B cell (primary cell): ENCODE data around the gene GRB10. TPM values are rescaled to one million over a fixed set of nuclear protein-coding genes. Genes with fewer than 3 reads are reported as not detected.

Source experiments
- ATAC-seq: fragments of 200-7000 bp; cut with Tn5 transposase; one replicate; pipeline ENCODE4 v1.10.0; 2021; ENCODE audit warnings: low read depth, mild to moderate bottlenecking, moderate number of reproducible peaks, moderate library complexity
- CTCF ChIA-PET: fragments of 350-600 bp; sonication (Branson Sonifier 250); formaldehyde crosslinking; loops from one replicate; lab custom pipeline; 2021; ENCODE audit warnings: antibody characterized with exemption, inconsistent platforms; lab: Charles Lee
- POLR2A ChIA-PET: fragments of 350-600 bp; sonication (Branson Sonifier 250); formaldehyde crosslinking; loops from one replicate; lab custom pipeline; 2021; ENCODE audit warnings: antibody characterized with exemption; lab: Charles Lee
- DNase-seq: peaks from one replicate; pipeline ENCODE4 v3.0.0; 2013
- H2AFZ ChIP-seq: 2 replicates; pipeline ENCODE4 v1.6.1; 2012; ENCODE audit warnings: mild to moderate bottlenecking, low read depth, low read length; ENCODE audit not compliant: insufficient read depth, poor library complexity, severe bottlenecking
- H3K27ac ChIP-seq, 2 donors: 1 replicate in 1 of 2; 2 replicates in 1 of 2; pipeline ENCODE4 v1.5.1; 2012 to 2013; ENCODE audit warnings: low read length in 2 of 2, mild to moderate bottlenecking in 2 of 2, moderate library complexity in 1 of 2
- H3K27me3 ChIP-seq, 4 experiments: fragments of 200-600 bp in 1 of 4; sonication (generic) in 1 of 4; replicated peaks in 1 of 4; 1 replicate in 2 of 4; 2 replicates in 2 of 4; pipeline versions ENCODE4 v1.6.1 to v1.7.0; 2013 to 2016; ENCODE audit warnings: low read length in 3 of 4, mild to moderate bottlenecking in 2 of 4, mixed read lengths in 1 of 4, moderate library complexity in 1 of 4; ENCODE audit not compliant: insufficient read depth in 4 of 4, control insufficient read depth in 3 of 4; ENCODE audit errors: control extremely low read depth in 1 of 4
- H3K36me3 ChIP-seq, 2 experiments: replicated peaks in 1 of 2; 1 replicate in 1 of 2; 2 replicates in 1 of 2; pipeline versions ENCODE4 v1.6.1 to v1.7.1; 2013; ENCODE audit warnings: low read length in 1 of 2; ENCODE audit not compliant: insufficient read depth in 2 of 2, control insufficient read depth in 1 of 2; ENCODE audit errors: control extremely low read depth in 1 of 2, extremely low read depth in 1 of 2
- H3K4me1 ChIP-seq, 2 donors: fragments of 200-600 bp in 1 of 2; sonication (generic) in 1 of 2; 1 replicate in 1 of 2; 2 replicates in 1 of 2; pipeline versions ENCODE4 v1.5.1 to v1.6.1; 2013 to 2017; ENCODE audit warnings: low read length in 2 of 2; ENCODE audit not compliant: control insufficient read depth in 2 of 2, insufficient read depth in 2 of 2
- H3K4me2 ChIP-seq: replicated peaks from 2 replicates; pipeline ENCODE3; 2012; ENCODE audit warnings: mild to moderate bottlenecking, low read depth, low read length; ENCODE audit not compliant: poor library complexity, severe bottlenecking
- H3K4me3 ChIP-seq, 5 experiments: fragments of 200-600 bp in 1 of 5; sonication (generic) in 1 of 5; 1 replicate in 3 of 5; 2 replicates in 2 of 5; pipeline versions ENCODE4 v1.5.1 to v1.7.0; 2011 to 2016; ENCODE audit warnings: low read length in 4 of 5, mild to moderate bottlenecking in 4 of 5, low read depth in 2 of 5, control low read depth in 1 of 5, moderate library complexity in 1 of 5; ENCODE audit not compliant: insufficient read depth in 1 of 5; ENCODE audit errors: control extremely low read depth in 1 of 5, extremely low read depth in 1 of 5
- H3K79me2 ChIP-seq: fragments of 200-600 bp; sonication (generic); one replicate; pipeline ENCODE4 v1.6.0; 2016; ENCODE audit warnings: low read length; ENCODE audit not compliant: control insufficient read depth, insufficient read depth
- H3K9ac ChIP-seq: fragments of 200-600 bp; sonication (generic); 2 replicates; pipeline ENCODE4 v1.6.1; 2017; ENCODE audit warnings: mild to moderate bottlenecking, low read length, moderate library complexity
- H3K9me3 ChIP-seq, 3 donors: one replicate each; pipeline versions ENCODE4 v1.6.1 to v1.7.1; 2013; ENCODE audit warnings: low read length in 2 of 3; ENCODE audit not compliant: control insufficient read depth in 2 of 3, insufficient read depth in 1 of 3; ENCODE audit errors: control extremely low read depth in 1 of 3
- H4K20me1 ChIP-seq: 2 replicates; pipeline ENCODE4 v1.6.0; 2012; ENCODE audit warnings: mild to moderate bottlenecking, low read length; ENCODE audit not compliant: insufficient read depth, control insufficient read depth, poor library complexity, severe bottlenecking
- H3K27ac Mint-ChIP-seq: one replicate; pipeline ENCODE4 v1.8.0; 2021; ENCODE audit warnings: mixed read lengths
- H3K27me3 Mint-ChIP-seq: one replicate; pipeline ENCODE4 v1.8.0; 2021; ENCODE audit warnings: mixed read lengths
- H3K4me1 Mint-ChIP-seq: one replicate; pipeline ENCODE4 v1.8.0; 2021; ENCODE audit warnings: mixed read lengths
- H3K4me3 Mint-ChIP-seq: one replicate; pipeline ENCODE4 v1.8.0; 2021; ENCODE audit warnings: mixed read lengths
- H3K9me3 Mint-ChIP-seq: one replicate; pipeline ENCODE4 v1.8.0; 2022; ENCODE audit warnings: mixed read lengths; ENCODE audit not compliant: insufficient read depth
- CTCF ChIP-seq: fragments of 200-600 bp; IDR thresholded peaks from one replicate; pipeline ENCODE4 v1.8.0; 2022; ENCODE audit warnings: antibody characterized with exemption, mild to moderate bottlenecking
- EZH2 ChIP-seq: IDR thresholded peaks from 2 replicates; pipeline ENCODE4 v1.6.1; 2012; ENCODE audit warnings: borderline replicate concordance, low read depth, mild to moderate bottlenecking, moderate library complexity, low read length; ENCODE audit not compliant: insufficient read depth, poor library complexity, severe bottlenecking
- WGBS: methylation state at CpG from one replicate; pipeline ENCODE4 v1.1.5; 2013; ENCODE audit warnings: missing lambda C conversion rate; ENCODE audit not compliant: insufficient coverage; 5-methylcytosine and 5-hydroxymethylcytosine counted together
- intact Hi-C: fragments of 100-400 bp; cut with micrococcal nuclease; formaldehyde crosslinking; loops from one replicate; pipeline ENCODE4 v1.10.0; 2022
- polyA plus RNA-seq: library from polyadenylated mRNA; depleted of rRNA; stranded (reverse); fragments of >200 nt; gene quantifications from 2 replicates; pipeline ENCODE4 v1.2.3, GENCODE V29; 2012
- total RNA-seq, 2 donors: library from RNA; stranded (reverse); fragments of 120-200 nt in 1 of 2; gene quantifications; 1 replicate in 1 of 2; 2 replicates in 1 of 2; pipeline versions ENCODE4 v1.2.3 to v1.2.4, GENCODE V29; 2013 to 2022

Gene GRB10
- total and polyA plus RNA-seq, 2 donors (not counting 1 experiment from before 2014, with no cell fraction given), result 0.04 TPM; not detected in 1

GRCh38 chr7:50676079-50676478 lies 106.6 kb downstream of the GRB10 start:
- POLR2A ChIA-PET, result interaction anchor here (1.0 kb wide), 1 partner anchor 12 kb away, joined by 4 read pairs; no protein-coding TSS in a partner anchor

More at GRCh38 chr7:50676079-50676478, 106.6 kb downstream of the GRB10 start:
- TF ChIP-seq EZH2, result no peak
- no peak for TF ChIP-seq CTCF
- Histone ChIP-seq H3K9ac (no peak overlapping the region), H3K9me3 (no peaks in the 10 kb centered on the region), H2AFZ (no peak overlapping the region), H4K20me1 (no peaks in the 10 kb centered on the region), H3K4me2 (no peak overlapping the region), H3K4me3 (no peak overlapping the region), H3K36me3 (no peaks in the 10 kb centered on the region), H3K79me2 (no peaks in the 10 kb centered on the region), H3K27ac (no peak overlapping the region), H3K4me1 (peaks cover 0 to under 1% of the 10 kb centered on the region in 2 donors), H3K27me3 (no peaks in the 10 kb centered on the region)
- DNase-seq (no peak), ATAC-seq (no peak)
- no peak overlapping the region for H3K27ac Mint-ChIP-seq
- no peaks in the 10 kb centered on the region for H3K4me1 Mint-ChIP-seq
- H3K4me3 Mint-ChIP-seq, result no peak overlapping the region
- H3K9me3 Mint-ChIP-seq, result no peaks in the 10 kb centered on the region
- peaks cover 20% of the 10 kb centered on the region for H3K27me3 Mint-ChIP-seq
- intact Hi-C loops, result loop anchor here (5.0 kb wide), 1 partner anchor 559 kb away; no protein-coding TSS in a partner anchor
- CTCF ChIA-PET, result interaction anchor here (0.7 to 1.2 kb wide), 4 partner anchors 44 to 584 kb away, joined by 3 to 9 read pairs (median 5); no protein-coding TSS in a partner anchor
- WGBS, result no CpG with 5 or more reads among the region's 5 CpGs
